Stimulated activated CD4-positive, alpha-beta T cell treated with anti-CD3 and anti-CD28 coated beads, Interleukin-4, amount 100 ng/mL, for 48 hours (primary cell): ENCODE data around the gene DUSP6.
"Not testable (repeated sequence)": the region's sequence is repeated elsewhere in the genome, so short reads cannot be mapped to it uniquely, and the experiment has no call there.

Source experiments
- DNase-seq, 2 donors: peaks; one replicate each; pipeline ENCODE4 v3.0.0-alpha.2; 2020; ENCODE audit warnings: low read depth in 2 of 2

DUSP6 gene

DNA sequence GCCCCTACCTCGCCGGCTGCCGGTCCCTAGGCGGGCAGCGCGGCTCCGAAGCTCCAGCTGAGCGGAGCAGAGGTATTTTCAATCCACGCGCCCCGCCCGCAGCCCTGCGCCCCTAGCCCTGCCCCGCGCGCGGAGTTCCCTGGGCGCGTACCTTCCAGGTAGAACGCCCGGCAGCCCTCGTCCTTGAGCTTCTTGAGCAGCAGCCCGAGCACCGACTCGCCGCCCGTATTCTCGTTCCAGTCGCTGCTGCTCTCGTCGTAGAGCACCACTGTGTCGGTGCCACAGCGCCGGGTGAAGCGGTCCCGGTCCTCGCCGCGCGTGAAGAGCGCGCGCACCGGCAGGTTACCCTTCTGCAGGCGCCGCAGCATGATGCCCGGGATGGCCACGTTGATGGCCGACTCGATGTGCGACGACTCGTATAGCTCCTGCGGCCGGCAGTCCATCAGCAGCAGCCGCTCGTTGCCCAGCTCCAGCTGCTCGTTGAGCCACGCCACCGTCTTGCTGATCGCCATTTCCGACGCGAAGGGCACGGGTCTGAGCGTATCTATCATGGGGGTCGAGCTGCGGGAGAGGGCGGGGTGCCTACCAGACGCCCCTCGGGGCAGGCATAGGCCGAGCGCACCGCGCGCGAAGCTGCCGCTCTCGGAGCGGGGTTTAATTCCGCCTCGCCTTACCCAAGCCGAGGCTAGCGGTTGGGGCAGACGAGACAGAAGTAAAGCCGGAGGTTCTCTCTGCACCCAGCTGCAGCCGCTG, 636 bp downstream of the DUSP6 start:
- DNase-seq, result no peak

DNA sequence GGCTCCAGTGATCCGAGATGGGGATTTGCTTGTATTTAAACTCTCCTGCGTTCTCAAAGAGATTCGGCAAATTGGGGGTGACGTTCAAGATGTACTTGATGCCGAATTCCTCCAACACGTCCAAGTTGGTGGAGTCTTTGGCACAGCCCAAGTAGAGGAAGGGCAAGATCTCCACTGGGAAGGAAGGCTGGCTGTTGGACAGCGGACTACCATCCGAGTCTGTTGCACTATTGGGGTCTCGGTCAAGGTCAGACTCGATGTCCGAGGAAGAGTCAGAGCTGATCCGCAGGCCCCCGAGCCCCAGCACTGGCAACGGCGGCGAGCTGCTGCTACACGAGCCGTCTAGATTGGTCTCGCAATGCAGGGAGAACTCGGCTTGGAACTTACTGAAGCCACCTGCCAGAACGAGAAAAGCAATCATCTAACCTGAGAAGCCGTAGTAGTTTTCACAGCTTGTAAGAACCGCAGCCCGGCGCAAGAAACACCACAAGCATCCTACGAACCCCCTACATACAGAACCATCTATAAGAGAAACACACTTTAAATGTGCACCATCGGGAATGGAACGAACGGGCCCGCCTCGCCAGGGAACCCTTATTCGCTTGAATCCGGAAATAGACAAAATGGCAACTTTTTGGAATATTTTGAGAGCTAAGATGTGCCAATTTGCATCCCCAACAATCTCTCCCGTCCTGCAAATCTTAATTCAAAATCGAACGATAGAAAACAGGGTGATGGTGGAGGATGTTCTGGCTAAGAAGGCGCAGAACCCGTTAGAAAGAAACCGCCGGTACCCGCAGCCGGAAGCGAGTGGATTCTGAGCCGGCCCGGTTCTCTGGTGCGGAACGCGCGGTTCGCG, 1.4 kb downstream of the DUSP6 start:
- DNase-seq, result no peak

DNA sequence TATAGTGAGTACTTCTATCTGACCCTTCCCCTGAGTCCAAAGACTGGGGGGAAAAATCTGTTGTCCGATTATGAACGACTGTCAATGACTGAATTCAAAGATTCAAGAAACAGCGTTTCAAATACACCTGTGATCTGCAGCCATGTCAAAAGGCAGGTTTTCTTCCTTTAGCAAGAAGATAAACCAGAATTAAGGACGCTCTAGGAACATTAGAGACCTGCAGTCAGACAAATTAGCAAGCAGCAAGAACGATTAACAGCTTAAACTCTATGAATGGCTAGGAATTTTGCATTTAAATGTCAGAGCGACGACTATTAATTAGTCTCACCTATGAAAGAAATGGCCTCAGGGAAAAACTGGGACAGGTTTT, 2.1 kb downstream of the DUSP6 start:
- DNase-seq, result no peak

DNA sequence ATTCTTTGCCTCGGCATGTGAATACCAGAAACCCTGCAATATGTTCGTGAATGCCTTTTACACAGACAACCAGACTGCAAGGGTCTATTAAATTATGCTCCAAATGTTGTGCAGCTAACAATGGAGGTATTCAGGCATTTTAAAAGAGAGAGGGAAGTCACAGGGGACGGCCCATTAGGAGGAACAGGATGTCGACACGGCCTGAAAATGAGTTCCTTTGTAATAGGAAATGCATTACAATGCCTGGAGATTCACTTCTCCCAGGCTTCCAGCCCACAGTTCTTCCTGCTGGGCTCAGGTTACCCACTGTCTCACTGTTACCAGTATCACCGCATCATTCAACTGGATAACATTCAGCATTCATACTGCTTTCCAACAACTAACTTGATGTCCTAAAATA, 2.5 kb downstream of the DUSP6 start:
- no peak for DNase-seq

DNA sequence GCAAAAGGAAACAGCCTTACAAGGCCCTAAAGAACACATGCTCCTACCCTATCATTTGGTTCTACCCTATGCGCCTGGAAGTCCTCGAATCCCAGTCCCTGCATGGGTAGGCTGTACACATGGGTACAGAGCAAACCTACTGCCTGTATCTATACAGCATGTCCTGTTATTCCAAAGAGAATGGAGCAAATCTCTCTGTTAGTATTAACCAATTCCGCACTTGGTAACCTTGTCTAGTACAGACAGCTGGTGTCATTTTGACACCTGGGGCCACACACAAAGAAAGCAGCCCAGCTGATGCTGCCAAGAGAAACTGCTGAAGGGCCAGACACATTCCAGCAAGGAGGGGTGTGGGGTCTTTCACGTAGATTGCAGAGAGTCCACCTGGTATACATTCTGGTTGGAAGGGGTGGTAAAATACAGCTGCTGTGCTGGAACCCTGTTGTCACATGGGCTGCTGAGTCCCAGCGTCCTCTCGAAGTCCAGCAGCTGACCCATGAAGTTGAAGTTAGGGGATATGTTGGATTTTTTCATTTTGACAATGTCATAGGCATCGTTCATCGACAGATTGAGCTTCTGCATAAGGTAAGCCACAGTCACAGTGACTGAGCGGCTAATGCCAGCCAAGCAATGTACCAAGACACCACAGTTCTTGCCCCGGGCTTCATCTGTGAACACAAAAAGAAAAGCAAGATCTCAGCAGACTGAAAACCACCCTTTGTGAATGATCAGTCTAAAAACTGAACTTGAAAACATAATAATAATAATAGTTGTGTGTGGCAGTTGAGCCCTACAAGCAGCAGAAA, 3.2 kb downstream of the DUSP6 start:
- DNase-seq, result no peak

DNA sequence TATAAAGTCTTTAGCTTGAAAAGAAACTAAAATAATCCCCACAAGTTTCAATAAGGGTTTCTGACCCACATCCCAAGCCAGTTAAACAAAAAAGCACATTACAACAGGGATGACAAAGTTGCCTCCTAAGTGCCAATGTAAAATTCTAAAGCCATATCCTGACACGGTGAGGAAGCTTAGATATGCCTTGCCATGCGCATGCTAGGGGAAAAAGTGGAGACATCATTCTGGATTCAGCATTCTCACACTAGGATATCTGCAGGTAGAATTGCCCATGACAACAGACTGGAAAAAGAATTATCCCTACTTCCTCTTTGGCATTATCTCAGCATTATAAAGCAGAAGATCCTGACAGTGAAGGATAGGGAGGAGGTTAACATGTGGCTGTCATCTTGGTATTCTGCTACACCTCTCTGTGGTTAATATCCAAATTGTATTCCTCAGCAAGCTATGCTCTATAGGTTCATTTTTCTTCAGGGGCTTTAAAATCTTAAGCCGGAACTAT, 4.9 kb downstream of the DUSP6 start:
- no peak for DNase-seq

DNA sequence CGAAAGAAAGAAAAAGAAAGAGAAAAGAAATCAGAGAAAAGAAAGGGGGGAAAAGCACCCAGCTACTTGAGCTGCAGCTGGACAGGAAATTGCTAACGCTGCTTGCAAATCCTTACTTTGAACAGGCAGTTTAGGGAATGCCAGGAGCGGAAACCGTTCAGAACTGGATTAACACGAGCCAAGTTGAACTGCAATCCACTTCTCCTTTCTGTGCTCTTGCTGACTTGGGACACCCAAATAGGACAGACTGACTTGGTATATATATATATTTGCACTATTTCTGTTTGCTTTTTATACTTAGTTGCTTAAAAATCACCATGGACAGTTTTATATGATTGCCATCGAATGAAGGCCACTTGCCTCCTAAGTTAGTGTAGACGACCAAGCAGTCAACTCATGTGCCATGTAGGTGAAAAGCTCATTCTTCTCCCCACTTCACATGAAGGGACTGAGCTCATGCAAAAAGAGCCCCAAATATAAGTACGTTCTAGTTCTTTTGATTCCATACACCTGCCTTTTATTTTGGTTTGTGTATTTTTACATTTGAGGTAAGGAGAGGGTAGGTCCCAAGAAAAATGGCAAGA, 5.5 kb downstream of the DUSP6 start:
- no peak for DNase-seq

DNA sequence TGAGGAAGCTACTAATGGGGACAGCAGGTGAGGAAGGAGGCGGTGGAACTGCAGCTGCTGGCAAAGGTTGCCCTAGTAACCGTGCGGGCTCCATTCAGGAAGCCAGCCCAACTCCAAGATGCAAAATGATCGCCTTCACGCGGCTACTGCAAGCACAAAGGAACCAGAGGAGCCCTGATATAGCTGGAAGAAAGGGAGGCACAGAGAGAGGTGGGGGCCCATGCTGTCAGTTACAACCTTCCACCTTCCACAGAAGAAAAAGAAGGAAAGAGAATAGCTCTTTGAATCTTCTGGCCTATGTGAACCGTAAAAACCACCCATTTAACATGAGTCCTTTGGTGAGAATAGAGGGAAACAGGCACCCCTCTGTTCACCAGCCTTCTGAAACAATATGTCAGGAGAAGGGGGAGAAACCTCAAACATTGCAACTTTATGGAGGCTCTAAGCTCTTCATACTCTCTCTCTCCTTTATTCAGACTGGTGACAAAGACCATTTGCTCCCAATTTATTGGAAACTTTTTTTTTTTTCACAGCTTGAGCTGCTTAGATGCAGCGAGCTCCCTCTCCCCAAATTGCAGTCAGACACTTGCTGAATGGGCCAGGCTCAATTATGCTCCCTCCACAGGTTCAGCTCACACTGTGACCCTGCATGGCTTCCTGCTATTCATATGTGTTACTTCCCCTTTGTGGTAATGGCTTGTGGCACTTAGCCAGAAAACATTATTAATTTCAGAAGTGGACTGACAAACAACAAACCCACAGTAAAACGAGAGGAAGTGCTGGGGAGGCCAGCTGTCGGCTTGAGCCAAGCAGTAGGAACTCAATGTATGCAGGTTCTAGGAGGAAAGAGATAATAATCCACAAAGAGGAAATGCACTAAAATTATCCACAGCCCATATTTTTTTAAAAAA, 6.2 kb downstream of the DUSP6 start:
- no peak for DNase-seq

DNA sequence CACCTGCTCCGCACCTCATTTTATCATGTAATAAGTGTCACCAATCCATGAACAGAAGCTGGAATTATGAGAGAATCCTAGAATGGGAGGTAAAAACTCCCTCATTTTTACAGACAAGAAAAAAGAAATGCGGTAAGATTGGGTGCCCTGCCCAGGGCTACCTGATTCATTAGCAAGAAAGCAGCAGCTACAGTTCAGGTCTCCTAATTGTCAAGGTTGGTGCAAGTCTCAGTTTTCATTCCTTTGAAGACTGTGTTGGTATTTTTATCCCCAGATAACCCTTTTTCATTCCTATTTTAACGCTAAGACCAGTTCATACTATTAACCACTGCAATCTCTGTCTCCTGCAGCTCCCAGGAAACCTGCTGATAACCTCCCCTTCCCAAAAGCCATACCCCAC, 6.9 kb downstream of the DUSP6 start:
- DNase-seq, result no peak

DNA sequence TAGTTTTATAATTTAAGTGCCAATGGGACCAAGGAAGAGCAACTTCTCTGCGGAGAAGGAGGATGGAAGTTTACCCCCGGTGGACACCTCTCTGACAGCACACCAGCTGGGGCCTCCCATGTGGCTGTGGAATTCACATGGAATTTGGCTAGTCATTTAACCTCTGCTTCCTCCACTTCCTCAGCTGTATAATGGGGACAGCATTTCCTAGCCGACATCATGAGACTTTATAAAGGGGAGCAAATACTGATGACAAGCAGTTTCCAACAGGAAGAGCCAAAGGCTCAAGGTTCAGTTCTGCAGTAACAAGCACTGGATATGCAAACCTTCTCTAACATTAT, 7.5 kb downstream of the DUSP6 start:
- DNase-seq, result no peak

DNA sequence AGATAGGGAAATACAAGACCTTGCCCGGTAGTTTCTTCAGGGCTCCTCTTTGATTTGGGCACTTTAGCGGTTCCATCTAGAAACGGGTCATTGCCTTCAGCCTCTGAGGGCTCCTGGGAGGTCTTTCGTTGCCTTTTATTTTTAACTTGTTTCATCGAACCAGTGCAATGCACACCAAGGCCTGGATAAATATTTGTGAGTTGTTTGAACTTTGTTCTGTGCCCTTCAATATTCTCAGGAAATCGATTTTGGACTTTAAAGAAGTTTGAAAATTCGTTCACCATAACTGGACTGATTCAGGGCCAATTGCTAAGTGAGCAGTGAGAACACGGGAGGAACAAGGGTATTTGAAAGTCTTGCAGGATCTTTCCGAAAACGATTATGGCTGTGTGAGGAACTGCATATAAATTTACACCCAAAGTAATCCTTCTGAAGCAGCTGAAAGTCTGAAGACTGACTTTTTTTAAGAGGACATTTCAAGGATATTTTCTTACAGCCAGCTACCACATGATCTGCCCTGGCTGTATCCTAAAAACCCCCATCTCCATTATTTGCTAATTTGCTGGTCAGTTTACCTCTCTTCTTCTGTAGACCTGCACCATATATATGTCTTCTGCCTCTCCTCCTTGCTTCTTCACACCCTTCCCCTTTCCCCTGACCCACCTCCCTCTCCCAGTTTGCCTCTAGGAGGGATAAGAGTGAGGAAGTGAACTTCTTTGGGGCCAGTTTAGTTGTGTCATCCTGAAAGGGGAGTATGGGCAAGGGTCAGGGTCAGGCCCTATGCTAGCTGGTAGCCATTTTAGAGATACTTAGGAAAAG, 8.0 kb downstream of the DUSP6 start:
- no peak for DNase-seq

DNA sequence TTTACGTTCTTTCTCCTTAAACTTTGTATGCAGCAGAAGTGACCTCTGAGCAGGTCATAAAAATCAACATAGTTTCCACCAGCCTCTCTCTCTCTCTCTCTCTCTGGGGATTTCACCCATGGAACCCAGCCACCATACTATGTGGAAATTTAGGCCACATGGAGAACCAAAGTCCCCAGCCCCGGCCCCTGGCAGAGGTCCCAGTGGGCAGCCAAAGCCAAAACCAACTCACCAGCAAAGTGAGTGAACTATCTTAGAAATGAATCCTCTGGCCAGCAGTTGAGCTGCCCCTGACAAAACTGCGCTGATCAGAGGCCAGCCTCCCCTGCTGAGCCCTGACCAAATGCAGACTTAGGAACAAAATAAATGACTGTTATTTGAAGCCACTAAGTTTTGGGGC, 9.2 kb downstream of the DUSP6 start:
- no peak for DNase-seq

DNA sequence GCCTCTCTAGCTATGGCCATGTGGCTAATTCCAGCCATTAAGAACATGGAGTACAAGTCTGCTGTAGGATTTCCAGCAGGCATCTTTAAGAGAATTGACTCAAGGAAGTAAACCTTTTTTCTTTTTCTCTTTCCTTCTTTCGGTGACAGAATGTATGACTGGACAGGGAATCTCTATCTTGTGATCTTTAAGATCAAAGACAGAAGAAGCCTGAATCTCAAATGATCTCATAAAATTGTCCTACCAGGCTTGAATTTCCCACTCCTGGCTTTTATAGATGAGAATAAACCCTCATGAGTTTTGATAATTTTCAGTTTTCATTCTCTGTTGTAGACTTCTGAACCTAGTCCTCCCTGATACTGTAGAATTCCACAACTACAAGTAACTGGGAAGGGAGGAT, 11.4 kb downstream of the DUSP6 start:
- DNase-seq, result no peak

DNA sequence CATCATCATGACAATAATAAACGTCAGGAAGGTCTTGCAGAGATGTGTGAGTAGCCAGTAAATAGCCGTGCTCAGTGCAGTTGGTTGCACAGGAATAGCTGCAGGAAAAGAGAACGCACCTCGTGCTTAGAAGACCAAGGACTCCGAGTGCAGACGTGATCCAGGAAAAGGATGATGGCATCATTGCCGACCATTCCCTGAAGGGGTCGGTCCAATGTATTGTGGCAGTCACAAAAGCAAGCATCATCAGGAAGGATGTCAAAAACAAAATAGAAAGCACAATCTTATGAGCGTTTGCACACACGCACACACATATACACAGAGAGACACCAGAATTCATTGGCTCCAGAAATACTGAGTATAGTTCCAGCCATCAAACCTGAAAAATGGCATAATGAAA, 12.8 kb downstream of the DUSP6 start:
- DNase-seq, result no peak

DNA sequence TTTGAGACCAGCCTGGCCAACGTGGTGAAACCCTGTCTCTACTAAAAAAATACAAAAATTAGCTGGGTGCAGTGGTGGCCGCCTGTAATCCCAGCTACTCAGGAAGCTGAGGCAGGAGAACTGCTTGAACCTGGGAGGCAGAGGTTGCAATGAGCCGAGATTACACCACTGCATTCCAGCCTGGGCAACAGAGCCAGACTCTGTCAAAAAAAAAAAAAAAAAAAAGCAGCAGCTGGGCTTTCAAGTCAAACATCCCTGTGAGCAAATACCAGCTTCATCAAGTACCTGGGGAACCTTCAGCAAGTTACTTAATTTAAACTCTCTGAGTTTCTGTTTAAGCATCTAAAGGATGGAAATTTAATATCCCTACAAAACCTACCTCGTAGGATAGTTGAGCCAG, 15.2 kb downstream of the DUSP6 start:
- DNase-seq, result not testable (repeated sequence)

DNA sequence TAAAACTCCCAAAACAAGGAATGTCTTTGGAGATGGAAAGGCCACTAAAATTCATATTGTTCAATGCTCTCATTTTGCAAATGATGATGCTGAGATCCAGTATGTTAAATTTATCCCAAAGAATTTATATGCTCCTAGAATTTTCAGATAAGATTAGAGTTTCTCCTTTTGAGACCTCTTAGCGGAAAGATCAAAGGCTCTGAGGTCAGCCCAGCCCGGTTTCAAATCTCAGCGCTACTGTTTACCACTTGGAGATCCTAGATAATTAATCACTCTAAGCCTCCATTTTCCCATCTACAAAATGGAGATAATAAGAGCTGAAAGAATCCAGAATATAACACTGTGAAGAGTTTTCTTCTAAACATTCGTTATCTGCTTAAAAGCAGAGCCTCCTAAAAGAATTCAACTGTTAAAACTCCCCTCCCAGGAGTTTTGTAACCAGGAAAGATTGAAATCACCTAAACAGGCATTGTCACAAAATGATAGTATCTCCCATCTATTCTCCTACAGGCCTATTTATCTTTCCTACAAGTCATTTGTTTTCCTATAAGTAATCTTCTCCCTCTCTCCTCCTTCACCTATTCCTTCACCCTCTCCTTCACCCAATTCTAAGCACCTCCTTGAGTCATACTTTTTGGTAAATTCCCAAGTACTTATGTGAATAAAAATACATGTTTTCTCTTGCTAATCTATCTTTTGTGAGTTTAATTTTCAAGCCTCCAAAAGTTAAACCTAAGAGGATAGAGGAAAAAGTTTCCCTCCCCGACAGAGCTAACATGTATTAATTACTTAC, 16.7 kb downstream of the DUSP6 start:
- no peak for DNase-seq

DNA sequence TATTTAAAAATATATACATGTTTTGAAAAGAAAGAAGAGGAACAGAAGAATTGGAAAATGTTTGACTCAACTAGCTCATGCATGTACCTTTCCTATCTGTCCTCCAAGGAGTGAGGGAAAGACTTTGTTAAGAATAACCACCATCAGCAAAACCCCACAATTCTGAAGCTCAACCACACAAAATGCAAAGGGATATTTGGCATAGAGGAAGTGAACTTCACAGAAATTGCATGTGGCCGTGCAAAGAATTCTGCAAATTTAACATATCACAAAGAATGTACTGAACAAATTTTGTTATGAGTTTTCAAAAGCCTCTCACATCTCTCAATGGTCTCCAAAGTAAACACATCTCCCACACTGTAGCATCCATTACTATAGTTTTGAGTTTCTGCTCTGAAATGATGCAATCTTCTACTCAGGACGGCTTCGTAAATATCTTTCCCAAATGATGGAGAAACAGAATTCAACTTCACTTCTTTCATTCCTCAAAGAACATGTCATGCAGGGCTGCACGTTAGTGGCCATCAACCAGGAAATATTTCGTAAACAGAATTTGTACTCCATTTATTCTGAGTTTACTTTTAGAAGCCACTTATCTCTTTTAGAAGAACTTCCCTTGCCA, 17.6 kb downstream of the DUSP6 start:
- no peak for DNase-seq

DNA sequence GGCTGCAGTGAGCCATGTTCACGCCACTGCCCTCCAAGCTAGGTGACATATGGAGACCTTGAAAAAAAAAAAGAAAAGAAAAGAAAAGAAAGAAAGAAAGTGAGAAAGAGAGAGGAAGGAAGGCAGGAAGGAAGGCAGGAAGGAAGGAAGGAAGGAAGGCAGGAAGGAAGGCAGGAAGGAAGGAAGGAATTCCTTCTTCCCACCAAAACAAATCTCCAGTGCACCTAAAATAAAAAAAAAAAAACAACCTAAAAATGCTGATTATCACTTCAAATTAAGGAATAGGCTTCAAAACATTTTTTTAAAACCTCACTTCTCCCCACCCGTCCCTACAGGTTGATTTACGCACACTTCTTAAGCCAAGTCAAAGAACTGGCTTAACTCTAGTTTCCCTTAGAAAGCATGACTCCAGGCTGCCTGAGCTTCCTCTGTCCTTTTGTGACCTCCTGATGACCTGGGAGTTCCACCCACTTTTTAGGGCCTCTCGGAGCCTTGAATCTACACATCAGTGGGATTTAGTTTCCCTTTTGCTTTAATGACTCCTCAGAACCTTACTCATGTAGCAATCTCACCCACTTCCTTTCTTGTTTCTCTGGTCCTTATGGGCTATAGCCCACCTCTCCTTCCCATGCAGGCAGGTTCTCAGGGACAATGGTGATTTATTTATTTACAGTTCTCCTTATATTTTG, 18.6 kb downstream of the DUSP6 start:
- no peak for DNase-seq
